GM12801 (cell line): Measurements from ENCODE around the gene TMEM19.

Experiments
- TF ChIP-seq, protein P1 (sequence below): IDR thresholded peaks from one replicate; pipeline ENCODE4 v1.5.1; 2011; ENCODE audit warnings: control low read depth; ENCODE audit not compliant: insufficient read length; ENCODE audit errors: extremely low read depth

The TMEM19 gene

DNA sequence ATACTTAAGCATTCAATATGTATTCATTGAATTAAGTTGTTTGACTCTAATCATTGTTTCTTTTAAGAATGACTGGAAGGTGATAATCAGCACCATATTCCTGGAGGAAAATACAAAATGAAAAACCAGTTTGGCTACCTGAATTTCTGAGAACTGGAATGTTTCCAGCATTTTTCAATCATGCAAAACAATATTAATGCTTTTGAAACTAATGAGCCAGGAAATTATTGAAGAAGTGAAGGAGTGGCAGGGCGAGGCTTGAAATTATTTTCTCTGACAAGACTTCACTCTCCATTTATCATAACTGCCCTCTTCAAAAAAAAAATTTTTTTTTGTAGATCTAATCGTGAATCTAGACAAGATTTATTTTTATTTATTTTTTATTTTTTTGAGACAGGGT is 19.0 kb downstream of the TMEM19 start:
- TF ChIP-seq, protein P1, sequence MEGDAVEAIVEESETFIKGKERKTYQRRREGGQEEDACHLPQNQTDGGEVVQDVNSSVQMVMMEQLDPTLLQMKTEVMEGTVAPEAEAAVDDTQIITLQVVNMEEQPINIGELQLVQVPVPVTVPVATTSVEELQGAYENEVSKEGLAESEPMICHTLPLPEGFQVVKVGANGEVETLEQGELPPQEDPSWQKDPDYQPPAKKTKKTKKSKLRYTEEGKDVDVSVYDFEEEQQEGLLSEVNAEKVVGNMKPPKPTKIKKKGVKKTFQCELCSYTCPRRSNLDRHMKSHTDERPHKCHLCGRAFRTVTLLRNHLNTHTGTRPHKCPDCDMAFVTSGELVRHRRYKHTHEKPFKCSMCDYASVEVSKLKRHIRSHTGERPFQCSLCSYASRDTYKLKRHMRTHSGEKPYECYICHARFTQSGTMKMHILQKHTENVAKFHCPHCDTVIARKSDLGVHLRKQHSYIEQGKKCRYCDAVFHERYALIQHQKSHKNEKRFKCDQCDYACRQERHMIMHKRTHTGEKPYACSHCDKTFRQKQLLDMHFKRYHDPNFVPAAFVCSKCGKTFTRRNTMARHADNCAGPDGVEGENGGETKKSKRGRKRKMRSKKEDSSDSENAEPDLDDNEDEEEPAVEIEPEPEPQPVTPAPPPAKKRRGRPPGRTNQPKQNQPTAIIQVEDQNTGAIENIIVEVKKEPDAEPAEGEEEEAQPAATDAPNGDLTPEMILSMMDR: no peak

DNA sequence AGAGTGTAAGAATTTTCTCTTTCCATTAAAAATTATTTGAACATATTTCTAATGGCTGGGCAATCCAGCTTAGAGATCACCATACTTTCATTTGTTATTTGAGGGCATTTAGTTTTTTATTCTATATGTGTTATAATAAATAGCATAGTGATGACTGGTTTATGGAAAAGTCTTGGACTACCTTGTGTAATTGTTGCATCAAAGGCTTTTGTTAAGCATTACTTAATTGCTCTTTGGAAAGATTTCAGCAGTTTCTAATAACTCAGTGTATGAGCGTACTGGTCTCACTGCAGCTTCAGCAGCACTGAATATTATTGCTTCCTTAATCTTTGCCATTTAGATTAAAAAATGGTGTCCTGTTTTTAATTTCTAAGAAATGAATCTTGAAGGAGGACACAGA is 22.8 kb downstream of the TMEM19 start:
- TF ChIP-seq, protein P1: no peak

DNA sequence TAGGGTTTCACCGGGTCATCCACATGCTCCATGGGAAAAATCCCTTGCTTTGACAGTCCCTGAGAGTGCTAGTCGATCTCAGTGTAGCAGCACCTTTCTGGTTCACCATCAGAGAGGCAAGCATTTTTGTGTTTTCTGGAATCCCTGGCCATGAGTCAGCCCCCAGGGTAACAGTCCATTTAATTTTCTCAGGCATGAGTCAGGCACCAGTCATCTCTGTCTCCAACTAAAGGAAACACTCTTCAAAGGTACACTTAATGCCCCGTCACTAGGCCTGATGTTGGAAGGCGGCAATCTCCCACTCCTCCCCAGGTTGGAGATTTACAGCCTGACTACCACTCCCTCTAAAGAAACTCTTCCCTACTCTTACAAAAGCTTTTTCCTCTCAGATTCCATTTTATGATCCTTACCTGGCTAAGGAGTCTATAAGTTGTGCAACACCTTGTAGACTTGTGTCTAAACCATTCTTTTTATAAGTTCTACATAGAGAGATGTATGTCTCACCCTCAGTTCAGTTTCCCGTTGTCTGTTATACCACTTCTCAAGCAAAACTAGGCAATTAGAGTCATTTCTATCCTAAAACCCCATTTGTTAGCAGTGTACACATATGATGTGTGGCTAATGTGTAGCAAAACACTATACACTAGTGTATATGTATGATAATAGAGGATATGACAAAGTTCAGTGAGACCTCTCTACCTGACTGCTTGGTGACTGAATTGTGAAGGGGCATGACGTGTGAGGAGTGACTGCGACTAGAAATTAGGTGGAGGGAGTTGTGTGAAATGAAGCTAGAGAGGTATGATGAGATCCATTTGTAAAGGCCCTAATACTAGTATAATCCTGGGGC is 24.6 kb downstream of the TMEM19 start:
- TF ChIP-seq, protein P1: no peak

DNA sequence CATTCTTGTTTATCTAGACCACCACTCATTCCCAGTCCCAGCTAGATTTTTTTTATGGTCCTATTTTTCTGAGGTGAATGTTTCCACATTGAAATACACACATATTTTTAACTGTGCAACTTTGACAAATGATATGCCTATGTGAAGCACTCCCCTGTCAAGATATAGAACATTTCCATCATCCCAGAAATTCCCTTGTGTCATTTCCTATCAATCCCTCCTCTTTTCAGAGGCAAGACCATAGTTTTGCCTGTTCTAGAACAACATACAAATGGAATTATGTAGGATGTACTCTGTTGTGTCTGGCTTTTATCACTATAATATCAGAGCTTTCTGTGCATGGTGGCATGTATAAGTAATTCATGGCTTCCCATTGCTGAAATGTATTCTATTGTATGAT is 32.7 kb downstream of the TMEM19 start:
- TF ChIP-seq, protein P1: no peak

DNA sequence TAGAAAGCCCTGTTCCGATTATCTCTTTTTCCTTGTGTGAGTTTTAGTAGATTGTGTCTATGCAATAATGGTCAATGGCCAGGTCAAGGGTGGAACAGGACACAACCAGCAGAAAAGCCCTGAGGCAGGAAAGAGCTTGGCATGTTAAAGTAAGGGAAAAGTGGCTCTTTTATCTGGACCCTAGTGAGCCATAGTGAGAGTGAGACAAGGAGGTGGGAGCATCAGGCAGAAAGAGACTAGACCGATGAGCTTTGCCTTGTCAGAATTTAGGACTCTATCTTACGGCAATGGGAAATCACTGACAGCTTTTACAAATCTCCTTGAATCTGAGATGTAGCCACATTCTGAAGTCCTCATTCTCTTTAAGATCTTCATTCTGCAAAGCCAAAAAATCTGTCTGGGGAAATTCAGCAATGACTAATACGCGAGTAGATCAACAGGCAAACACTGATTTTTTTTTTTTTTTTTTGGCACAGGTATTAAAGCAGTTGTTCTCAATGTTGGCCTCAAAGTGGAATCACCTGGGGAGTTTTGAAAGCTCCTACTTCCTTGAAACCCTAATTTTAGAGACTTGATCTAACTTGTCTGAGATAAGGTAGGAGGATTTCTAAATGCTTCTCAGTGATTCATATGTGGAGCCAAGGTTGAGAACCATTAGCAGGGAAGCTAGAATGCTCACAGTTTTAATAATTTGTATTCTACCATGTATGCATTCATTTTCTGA is 33.9 kb downstream of the TMEM19 start:
- TF ChIP-seq, protein P1: no peak

DNA sequence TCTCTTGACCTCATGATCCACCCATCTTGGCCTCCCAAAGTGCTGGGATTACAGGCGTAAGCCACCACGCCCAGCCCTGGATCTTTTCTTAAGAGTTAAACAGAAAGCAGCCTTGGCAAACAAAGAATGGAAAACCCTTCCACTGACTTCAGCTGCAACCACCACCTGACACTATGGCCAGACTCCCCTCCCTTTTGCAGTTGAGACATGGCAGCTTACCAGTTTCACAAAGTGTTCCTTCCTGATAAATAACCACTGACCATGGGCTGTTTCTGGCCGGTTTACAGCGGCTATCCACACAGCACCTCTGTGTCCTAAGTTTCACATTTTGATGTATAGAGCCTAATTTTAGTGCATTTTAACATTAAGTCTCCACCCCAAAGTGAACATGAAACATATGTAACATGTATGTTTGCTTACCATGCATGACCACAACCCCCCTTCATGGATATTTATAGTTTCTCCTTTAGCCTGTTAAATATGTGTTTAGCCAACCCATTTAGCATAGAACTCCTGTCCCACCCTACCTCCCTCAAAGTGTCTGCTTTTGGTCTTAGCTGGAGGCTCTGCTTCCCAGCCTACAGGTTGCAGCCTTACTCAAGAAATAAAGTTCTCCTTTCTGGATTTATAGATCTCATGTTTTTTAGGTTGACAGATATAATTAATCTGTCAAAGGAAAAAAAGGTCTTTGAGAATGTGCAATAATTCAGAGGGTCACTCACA is 36.1 kb downstream of the TMEM19 start:
- TF ChIP-seq, protein P1: no peak

DNA sequence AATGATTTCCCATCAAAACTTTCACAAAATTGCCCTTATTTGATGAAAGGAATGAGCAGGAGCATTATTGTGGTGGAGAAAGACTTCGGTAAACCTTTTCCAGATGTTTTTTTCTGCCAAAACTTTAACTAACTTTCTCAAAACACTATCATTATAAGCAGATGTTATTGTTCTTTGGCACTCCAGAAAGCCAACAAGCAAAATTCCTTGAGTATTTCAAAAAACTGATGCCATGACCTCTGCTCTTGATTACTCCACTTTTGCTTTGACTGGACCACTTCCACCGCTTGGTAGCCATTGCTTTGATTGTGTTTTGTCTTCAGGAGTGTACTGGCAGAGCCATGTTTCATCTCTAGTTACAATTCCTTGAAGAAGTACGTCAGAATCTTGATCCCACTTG is 39.1 kb downstream of the TMEM19 start:
- TF ChIP-seq, protein P1: no peak
